Activated CD4-positive, alpha-beta T cell treated with anti-CD3 and anti-CD28 coated beads for 1 hour (primary cell): ENCODE measurements around the gene FOXO1.

Source experiments
- DNase-seq: peaks from one replicate; pipeline ENCODE4 v3.0.0-alpha.2; 2020

The FOXO1 gene

DNA sequence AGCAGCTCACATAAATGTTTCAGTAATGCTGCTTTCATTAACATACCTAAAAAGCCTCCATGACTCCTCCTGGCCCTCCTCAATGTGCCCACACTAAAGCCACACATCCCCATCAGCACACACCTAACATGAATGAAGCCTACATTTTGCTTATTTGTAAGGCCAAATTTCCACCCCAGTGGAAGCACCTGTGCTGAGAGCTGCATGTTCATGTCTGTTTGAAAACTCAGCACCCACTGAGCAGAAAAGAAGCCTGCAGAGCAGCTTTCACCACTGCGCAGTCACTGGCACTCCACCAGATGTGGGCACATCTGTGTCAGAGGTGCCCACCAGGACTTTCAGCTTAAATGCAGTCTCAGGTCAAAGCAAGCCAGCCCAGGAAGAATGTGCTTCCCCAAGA is 93.5 kb downstream of the FOXO1 start:
- DNase-seq: no peak

DNA sequence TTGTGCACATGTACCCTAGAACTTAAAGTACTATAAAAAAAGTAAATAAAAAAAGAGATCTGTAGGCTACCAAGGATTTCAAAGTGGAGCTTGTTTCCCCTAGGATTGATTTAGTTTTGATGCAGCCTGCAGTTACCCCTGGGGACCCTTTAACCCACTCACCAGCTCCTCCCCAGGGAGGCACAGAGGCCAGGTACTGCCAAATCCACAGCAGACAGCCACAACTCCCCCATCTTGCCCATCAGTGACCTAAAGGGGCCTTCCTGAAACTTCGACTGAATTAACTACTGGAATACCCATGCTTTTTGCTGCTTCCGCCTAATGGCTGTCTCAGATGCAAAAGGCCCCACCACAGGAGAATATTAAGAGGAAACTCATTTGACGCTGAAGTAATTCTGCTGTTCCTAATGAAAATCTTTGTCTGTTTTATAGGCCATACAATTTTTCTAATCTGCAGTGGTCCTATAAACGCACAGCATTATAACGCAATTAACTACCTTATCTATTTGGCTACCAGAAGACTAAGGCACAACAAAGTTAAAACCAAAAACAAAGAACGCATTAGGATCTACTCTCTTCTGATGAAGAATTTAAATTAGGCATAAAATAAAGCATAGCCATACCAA is 95.0 kb downstream of the FOXO1 start:
- no peak for DNase-seq

GRCh38 chr13:40570930-40571329 is 95.5 kb downstream of the FOXO1 start:
- no peak for DNase-seq

- DNase-seq: no peak
Measured at GRCh38 chr13:40569024-40569350, 97.5 kb downstream of the FOXO1 start.

DNA sequence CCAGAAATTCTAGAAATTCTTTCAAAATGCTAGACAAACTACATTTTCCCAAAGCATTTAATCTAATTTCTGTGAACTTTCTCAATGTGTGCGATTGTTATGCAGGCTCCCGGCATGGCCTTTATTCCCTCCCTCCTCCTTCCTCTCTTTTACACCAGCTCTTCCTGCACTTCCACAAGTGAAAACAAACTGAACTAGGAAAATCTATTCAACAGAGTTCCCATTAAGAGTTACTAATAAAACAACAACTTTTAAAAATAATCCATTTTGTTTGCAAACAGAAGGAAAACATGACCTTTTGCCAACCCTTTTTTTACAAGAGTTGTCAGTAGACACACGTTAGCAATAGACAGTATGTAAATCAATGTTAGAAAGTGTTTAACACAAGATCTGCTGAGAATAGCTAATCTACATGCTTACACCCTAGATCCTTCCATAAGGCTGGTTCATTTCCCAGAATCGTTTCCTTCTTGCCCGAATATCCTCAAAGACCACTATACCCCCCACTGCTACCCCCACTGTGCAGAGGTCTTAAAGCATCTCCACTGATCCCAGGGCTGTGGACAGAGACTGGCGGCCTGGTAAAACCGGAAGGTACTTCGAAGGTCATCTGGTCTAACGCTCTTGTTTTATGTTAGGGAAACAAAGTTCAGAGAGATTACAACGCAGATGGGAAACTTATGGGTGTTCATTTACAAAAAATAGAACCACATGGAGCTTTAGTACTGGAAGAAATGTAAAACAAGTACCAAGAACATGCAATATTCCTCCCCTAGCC is 98.0 kb downstream of the FOXO1 start:
- no peak for DNase-seq

DNA sequence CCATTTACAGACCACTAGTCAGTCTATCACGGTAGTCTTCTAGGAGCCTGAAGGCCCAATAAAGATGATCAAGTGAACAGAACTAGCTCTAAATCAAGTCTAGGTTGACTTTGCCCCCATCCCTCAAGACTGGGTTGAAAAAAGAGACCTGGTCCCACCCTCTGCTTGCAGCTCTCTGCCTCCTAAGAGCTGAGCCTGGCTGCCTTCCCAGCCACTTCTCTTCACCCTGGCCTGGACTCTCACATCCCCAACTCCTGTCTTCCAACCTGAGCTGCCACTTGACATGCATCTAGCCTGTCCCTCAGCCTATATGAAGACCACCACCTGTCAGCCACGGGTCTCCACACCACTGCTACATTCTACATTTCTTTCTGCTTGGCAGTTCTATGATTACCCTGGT is 99.6 kb downstream of the FOXO1 start:
- no peak for DNase-seq

DNA sequence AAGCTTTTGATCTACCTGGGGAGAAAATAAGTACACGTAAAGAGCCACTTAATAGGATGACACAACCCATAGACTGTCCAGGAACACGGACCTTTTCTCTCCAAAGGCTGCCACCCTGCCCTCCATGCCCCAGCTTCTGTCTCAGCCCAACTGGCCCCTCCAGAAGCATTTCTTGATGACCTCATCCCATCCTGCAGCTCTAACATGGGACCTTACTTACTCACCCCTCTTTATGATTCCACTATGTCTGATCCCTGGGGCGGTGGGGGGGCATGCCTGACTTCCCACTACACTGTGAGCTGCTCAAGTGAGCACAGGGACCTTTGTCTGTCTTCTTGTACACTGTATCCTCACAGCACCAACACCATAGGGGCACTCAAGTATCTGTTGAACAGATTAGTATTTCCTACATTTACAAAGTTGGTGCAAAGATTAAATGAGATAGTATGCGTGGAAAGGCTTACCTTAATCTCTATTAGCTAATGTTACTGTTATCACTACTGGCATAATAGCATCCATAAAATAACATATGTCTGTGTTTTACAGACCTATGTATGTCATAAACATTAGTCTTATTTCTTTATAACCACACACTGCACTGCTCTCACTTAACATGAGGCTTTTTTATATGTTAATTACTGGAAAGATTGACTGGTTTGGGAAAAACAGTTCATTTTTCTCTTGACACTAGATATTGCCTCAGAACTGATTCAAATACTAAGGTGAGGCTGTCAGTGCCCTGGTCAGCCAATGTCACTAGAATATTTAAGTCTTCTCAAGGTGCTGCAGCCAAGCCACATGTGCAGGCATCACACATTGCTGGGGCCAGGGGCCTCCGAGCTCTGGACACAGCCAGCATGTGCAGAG is 100.9 kb downstream of the FOXO1 start:
- no peak for DNase-seq

DNA sequence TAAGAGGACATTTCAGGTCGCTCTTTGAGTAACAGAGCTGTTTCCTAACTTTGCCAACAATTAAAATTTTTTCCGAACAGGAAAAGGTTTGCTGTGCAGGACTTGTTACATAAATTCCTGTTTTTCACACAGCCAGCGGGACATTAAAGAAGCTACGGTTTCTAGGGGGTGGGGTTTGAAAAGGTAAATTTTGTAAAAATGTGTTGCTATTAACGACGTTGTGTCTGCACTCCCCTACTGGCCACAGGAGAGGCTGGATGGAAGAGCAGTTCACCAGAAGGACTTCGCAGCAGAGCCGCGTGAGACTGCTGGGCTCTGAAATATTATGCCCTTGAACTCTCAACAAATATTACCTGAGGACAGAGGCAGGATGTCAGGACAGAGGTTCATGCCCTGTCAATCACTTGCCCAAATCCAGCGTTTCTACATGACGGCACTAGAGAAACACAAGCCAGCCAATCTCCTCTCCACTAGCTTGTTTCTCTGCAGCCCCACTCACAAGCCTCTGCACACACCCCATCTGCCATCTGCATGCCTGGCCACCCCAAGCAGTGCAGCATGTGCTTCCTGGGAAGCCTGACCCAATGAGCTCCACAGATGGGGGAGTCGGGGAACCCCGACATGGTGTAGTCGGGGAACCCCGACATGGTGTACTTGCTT is 102.0 kb downstream of the FOXO1 start:
- DNase-seq: no peak

DNA sequence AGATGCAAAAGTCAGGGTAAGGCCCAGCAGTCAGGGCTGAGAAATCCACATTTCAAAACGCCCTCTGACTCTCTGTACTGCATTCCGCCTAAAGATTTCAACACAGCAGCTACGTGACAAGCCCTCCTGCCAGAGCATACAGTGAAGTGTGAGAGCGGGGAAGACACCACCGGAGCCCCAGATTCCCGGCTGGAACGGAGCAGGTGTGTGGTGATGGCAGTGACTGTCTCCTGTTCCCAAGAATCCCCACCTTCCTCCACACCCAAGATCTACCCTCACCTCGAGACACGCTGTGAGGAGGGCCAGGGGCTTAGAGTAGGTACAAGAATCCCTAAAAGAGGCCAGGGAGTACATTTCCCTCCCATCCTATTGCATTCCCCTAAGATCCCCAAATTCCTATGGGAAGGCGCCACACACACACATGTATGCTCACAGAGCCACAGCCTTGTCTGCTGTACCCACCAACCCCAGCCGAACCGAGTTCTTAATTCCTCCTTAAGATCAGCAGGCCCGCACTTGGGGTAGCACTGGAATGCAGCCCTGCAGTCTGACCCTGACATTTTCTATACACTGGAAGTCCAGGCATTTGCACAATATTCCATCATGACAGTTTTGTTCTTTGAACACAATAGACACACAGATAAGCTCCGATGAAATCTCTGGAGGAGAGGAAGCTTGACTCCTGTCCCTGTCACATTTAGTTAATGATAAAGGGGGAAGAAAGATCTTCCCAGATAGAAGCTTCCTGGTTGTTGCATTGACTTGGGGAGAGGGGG is 102.9 kb downstream of the FOXO1 start:
- no peak for DNase-seq

DNA sequence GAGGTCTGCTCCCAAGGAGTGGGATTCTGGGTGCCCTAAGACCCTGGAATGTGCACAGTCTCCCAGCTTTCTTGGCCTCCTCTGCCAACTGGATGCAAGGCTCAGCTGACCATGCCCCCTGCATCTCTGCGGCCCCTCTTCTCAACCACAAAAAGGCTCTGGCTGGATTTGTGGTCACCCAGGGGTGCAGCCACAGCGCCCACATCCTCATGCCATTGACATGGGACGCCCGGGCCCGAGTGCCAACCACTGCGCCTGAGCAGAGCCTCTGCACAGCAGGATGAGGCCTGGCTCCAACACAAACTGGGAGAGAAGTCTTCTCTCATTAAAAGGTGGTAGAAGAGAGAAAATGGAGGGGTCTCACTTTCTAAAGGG is 103.5 kb downstream of the FOXO1 start:
- no peak for DNase-seq

- DNase-seq: no peak
Measured at GRCh38 chr13:40559915-40560314, 106.5 kb downstream of the FOXO1 start.

GRCh38 chr13:40558656-40559055 is 107.8 kb downstream of the FOXO1 start:
- DNase-seq: no peak

- no peak for DNase-seq
Measured at GRCh38 chr13:40556453-40556852, 110.0 kb downstream of the FOXO1 start.

GRCh38 chr13:40553356-40553755 is 113.1 kb downstream of the FOXO1 start:
- no peak for DNase-seq

DNA sequence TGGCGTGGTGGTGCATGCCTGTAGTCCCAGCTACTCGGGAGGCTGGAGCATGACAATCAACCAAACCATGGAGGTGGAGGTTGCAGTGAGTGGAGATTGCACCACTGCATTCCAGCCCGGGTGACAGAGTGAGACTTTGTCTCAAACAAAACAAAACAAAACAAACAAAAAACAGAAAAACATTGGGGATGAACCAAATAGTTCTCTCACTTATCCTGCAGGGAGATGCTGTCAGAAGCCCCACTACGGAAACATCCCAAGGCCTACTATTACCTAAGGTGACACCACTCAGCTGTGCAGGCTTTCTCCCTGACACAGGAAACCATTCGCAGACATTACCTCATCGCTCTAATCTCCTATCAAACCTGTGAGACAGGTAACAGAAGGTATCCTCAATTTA is 113.5 kb downstream of the FOXO1 start:
- DNase-seq: no peak

GRCh38 chr13:40550130-40550529 is 116.3 kb downstream of the FOXO1 start:
- no peak for DNase-seq

DNA sequence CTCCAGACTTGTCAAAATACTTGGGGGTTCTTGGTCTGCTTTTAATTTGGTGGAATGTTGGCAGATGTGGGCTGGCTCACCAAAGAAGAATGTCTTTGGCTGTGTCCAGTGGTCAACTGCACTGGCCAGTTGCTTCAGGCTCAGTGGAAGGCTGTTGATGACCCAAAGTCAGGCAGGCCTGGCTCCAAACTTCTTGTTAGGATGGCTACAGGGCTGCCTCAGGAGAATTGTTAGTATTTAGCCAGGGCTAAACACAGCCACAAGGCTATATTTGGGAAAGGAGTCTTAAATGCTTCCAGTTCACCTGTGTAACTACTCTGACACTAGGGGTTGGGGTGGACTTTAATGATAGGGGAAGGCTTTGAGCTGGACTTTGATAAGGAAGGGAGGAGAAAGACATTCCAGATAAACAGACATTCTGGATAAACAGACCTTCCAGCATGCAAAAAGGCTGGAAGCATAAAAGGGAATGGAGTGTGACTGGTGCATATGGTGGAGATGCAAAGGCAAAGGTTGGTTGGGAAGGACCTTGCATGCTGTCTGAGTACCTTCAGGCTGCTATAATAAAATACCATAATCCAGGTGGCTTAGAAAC is 116.8 kb downstream of the FOXO1 start:
- DNase-seq: no peak

GRCh38 chr13:40547591-40548315 is 118.7 kb downstream of the FOXO1 start:
- DNase-seq: no peak

- DNase-seq: no peak
Measured at GRCh38 chr13:40546047-40546446, 120.4 kb downstream of the FOXO1 start.

GRCh38 chr13:40540328-40541044 is 126.0 kb downstream of the FOXO1 start:
- DNase-seq: no peak
